Hindlimb muscle (tissue), 1 donor: Measurements from ENCODE around the gene TPCN1. TPM values are rescaled to one million over a fixed set of nuclear protein-coding genes. Genes with fewer than 3 reads are reported as not detected.

Experiments used
- DNase-seq: peaks from one replicate; pipeline ENCODE4 v3.0.0-alpha.2; 2013
- polyA plus RNA-seq: library from polyadenylated mRNA; unstranded; fragments of 120-200 nt; gene quantifications from one replicate; pipeline ENCODE4 v1.2.1, GENCODE V29; 2013; ENCODE audit not compliant: insufficient read length

Gene TPCN1
- polyA plus RNA-seq: 48.2 TPM

- peak; percentile 100 for DNase-seq
Observed at GRCh38 chr12:113221181-113221996, at the start of gene TPCN1. Gene TPCN1, plus strand, starts transcription at chr12:113221464. Its CDS starts 5,389 bp downstream, at chr12:113226853.

- no peak for DNase-seq
Observed at GRCh38 chr12:113171543-113171942, 49.7 kb upstream of the TPCN1 start.

GRCh38 chr12:113172185-113172584 is 49.1 kb upstream of the TPCN1 start:
- DNase-seq: no peak

- DNase-seq: no peak
Observed at GRCh38 chr12:113173081-113173698, 48.1 kb upstream of the TPCN1 start.

GRCh38 chr12:113174461-113175384 is 46.5 kb upstream of the TPCN1 start:
- DNase-seq: peak; percentile 65

- DNase-seq: no peak
Observed at GRCh38 chr12:113179023-113179422, 42.2 kb upstream of the TPCN1 start.

GRCh38 chr12:113180333-113180732 is 40.9 kb upstream of the TPCN1 start:
- no peak for DNase-seq

- DNase-seq: no peak
Observed at GRCh38 chr12:113181975-113182374, 39.3 kb upstream of the TPCN1 start.

GRCh38 chr12:113183030-113183589 is 38.2 kb upstream of the TPCN1 start:
- no peak for DNase-seq

- DNase-seq: no peak
Observed at GRCh38 chr12:113184098-113184899, 37.0 kb upstream of the TPCN1 start.

GRCh38 chr12:113184900-113185179 is 36.4 kb upstream of the TPCN1 start:
- DNase-seq: peak; percentile 92

- DNase-seq: peak; percentile 89
Observed at GRCh38 chr12:113185180-113186032, 35.9 kb upstream of the TPCN1 start, which contains the start of the genes DDX54 and RITA1. Gene DDX54, minus strand, starts transcription at chr12:113185478. Its CDS starts 27 bp downstream, at chr12:113185451. Gene RITA1, plus strand, starts transcription at chr12:113185721. Its CDS starts 1,026 bp downstream, at chr12:113186747.

GRCh38 chr12:113186033-113186365 is 35.3 kb upstream of the TPCN1 start:
- DNase-seq: no peak

GRCh38 chr12:113186666-113187325 is 34.5 kb upstream of the TPCN1 start:
- DNase-seq: no peak

GRCh38 chr12:113189361-113189760 is 31.9 kb upstream of the TPCN1 start:
- no peak for DNase-seq

- no peak for DNase-seq
Observed at GRCh38 chr12:113190761-113191160, 30.5 kb upstream of the TPCN1 start.

GRCh38 chr12:113191227-113191626 is 30.0 kb upstream of the TPCN1 start:
- DNase-seq: no peak

GRCh38 chr12:113194971-113195391 is 26.3 kb upstream of the TPCN1 start:
- no peak for DNase-seq

GRCh38 chr12:113195598-113195997 is 25.7 kb upstream of the TPCN1 start:
- no peak for DNase-seq

GRCh38 chr12:113196582-113196981 is 24.7 kb upstream of the TPCN1 start:
- DNase-seq: no peak
